Fibroblast of lung (primary cell): ENCODE results near the gene FOXQ1. TPM values are rescaled to one million over a fixed set of nuclear protein-coding genes. Genes with fewer than 3 reads are reported as not detected.
A peak's percentile ranks its signal among the peaks of the same experiment; 100 is the strongest.

Experiments used
- DNase-seq, 2 donors: peaks; one replicate each; pipeline versions ENCODE4 v3.0.0 to v3.0.0-alpha.2; 2010; ENCODE audit warnings: low read depth in 2 of 2
- H2AFZ ChIP-seq: 2 replicates; pipeline ENCODE4 v1.5.1; 2012; ENCODE audit warnings: low read length, control low read depth, inconsistent platforms
- H3K27ac ChIP-seq: 2 replicates; pipeline ENCODE4 v1.5.1; 2011; ENCODE audit warnings: low read length, control low read depth; ENCODE audit not compliant: insufficient read depth
- H3K27me3 ChIP-seq: 2 replicates; pipeline ENCODE4 v1.5.1; 2011; ENCODE audit warnings: mild to moderate bottlenecking, low read length; ENCODE audit not compliant: control insufficient read depth, insufficient read depth
- H3K36me3 ChIP-seq: 2 replicates; pipeline ENCODE4 v1.5.1; 2011; ENCODE audit warnings: low read length; ENCODE audit not compliant: control insufficient read depth, insufficient read depth
- H3K4me1 ChIP-seq: 2 replicates; pipeline ENCODE4 v1.5.1; 2011; ENCODE audit warnings: low read length; ENCODE audit not compliant: control insufficient read depth, insufficient read depth; ENCODE audit errors: extremely low read depth
- H3K4me2 ChIP-seq: 2 replicates; pipeline ENCODE4 v1.5.1; 2011; ENCODE audit warnings: low read length, control low read depth; ENCODE audit not compliant: insufficient read depth; ENCODE audit errors: extremely low read depth
- H3K4me3 ChIP-seq, 4 experiments: fragments of 200-600 bp in 1 of 4; sonication (generic) in 1 of 4; replicated peaks in 1 of 4; 2 replicates each; pipeline ENCODE4 v1.5.1; 2011 to 2016; ENCODE audit warnings: low read length in 4 of 4, low read depth in 3 of 4, mild to moderate bottlenecking in 3 of 4, control low read depth in 2 of 4, inconsistent platforms in 1 of 4, mixed read lengths in 1 of 4; ENCODE audit not compliant: insufficient read depth in 1 of 4; ENCODE audit errors: control extremely low read depth in 1 of 4
- H3K79me2 ChIP-seq: 2 replicates; pipeline ENCODE4 v1.5.1; 2012; ENCODE audit warnings: mild to moderate bottlenecking, low read length, inconsistent platforms; ENCODE audit not compliant: control insufficient read depth, insufficient read depth
- H3K9ac ChIP-seq: 2 replicates; pipeline ENCODE4 v1.5.1; 2011; ENCODE audit warnings: mild to moderate bottlenecking, low read length, control low read depth; ENCODE audit not compliant: insufficient read depth
- H3K9me3 ChIP-seq: 2 replicates; pipeline ENCODE4 v1.5.1; 2012; ENCODE audit warnings: low read depth, low read length; ENCODE audit not compliant: control insufficient read depth, insufficient read depth
- H4K20me1 ChIP-seq: 2 replicates; pipeline ENCODE4 v1.5.1; 2011; ENCODE audit warnings: low read length; ENCODE audit not compliant: control insufficient read depth, insufficient read depth; ENCODE audit errors: extremely low read depth
- CTCF ChIP-seq, 2 donors: IDR thresholded peaks in 1 of 2; conservative IDR thresholded peaks in 1 of 2; 1 replicate in 1 of 2; 2 replicates in 1 of 2; pipeline ENCODE4 v1.5.1; 2011 to 2012; ENCODE audit warnings: low read length in 2 of 2, control low read depth in 1 of 2, inconsistent platforms in 1 of 2, low read depth in 1 of 2, mild to moderate bottlenecking in 1 of 2
- EZH2 ChIP-seq: IDR thresholded peaks from 2 replicates; pipeline ENCODE4 v1.5.1; 2012; ENCODE audit warnings: low read length, control low read depth, mild to moderate bottlenecking; ENCODE audit errors: missing control alignments
- polyA plus RNA-seq, 2 donors: library from polyadenylated mRNA; depleted of rRNA in 1 of 2; stranded (reverse) in 1 of 2; unstranded in 1 of 2; fragments of >200 nt; gene quantifications; 2 replicates each; pipeline ENCODE4 v1.2.1, GENCODE V29; 2011 to 2012; ENCODE audit warnings: missing spikeins in 1 of 2
- total RNA-seq: library from RNA; depleted of rRNA; stranded (reverse); fragments of >200 nt; gene quantifications from 2 replicates; pipeline ENCODE4 v1.2.1, GENCODE V29; 2014

FOXQ1 gene
- total and polyA plus RNA-seq, 2 donors (not counting 1 experiment from before 2014, with no cell fraction given): 1.8 to 2.0 TPM

DNA sequence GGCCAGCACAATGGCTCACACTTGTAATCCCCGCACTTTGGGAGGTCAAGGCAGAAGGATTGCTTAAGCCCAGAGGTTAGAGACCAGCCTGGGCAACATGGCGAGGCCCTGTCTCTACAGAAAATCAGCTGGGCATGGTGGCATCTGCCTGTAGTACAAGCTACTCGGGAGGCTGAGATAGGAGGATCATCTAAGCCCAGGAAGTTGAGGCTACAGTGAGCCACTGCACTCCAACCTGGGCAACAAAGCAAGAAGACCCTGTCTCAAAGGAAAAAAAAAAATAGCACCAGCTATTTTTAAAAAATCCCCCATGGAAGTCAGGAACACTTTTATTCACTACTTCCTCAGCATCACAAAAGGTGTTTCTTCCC, 45.2 kb upstream of the FOXQ1 start:
- H3K4me1 ChIP-seq: no peaks in the 10 kb centered on the region
- no peak for DNase-seq
- no peak overlapping the region for H3K27ac ChIP-seq
- no peaks in the 10 kb centered on the region for H3K9me3 ChIP-seq
- H3K9ac ChIP-seq: no peak overlapping the region
- TF ChIP-seq CTCF (conservative IDR thresholded peaks at IDR 0.05 in 1 of 2, IDR thresholded peaks at IDR 0.05 in 1 of 2; ENCODE audit: low read depth in 1 of 2, low read length in 2 of 2) (no peak), EZH2 (no peak)
- H3K79me2 ChIP-seq: no peaks in the 10 kb centered on the region
- no peaks in the 10 kb centered on the region for H4K20me1 ChIP-seq
- no peak overlapping the region for H2AFZ ChIP-seq
- no peak overlapping the region for H3K4me2 ChIP-seq
- H3K4me3 ChIP-seq: no peak overlapping the region
- no peaks in the 10 kb centered on the region for H3K36me3 ChIP-seq
- H3K27me3 ChIP-seq: no peaks in the 10 kb centered on the region

- no peak overlapping the region for H3K4me2 ChIP-seq
- H3K4me3 ChIP-seq: no peak overlapping the region
- TF ChIP-seq CTCF (conservative IDR thresholded peaks at IDR 0.05 in 1 of 2, IDR thresholded peaks at IDR 0.05 in 1 of 2; ENCODE audit: low read depth in 1 of 2, low read length in 2 of 2) (no peak), EZH2 (no peak)
- H3K36me3 ChIP-seq: no peaks in the 10 kb centered on the region
- H3K79me2 ChIP-seq: no peaks in the 10 kb centered on the region
- H3K9ac ChIP-seq: no peak overlapping the region
- no peaks in the 10 kb centered on the region for H3K4me1 ChIP-seq
- no peaks in the 10 kb centered on the region for H4K20me1 ChIP-seq
- peak; percentile 22 to 36 for DNase-seq
- H3K27ac ChIP-seq: no peak overlapping the region
- no peaks in the 10 kb centered on the region for H3K27me3 ChIP-seq
- H3K9me3 ChIP-seq: no peaks in the 10 kb centered on the region
- H2AFZ ChIP-seq: no peak overlapping the region
These were observed 44.7 kb upstream of the FOXQ1 start for GRCh38 chr6:1267057-1267732.

- H3K4me2 ChIP-seq: no peak overlapping the region
- H3K4me3 ChIP-seq: no peak overlapping the region
- H3K27me3 ChIP-seq: no peaks in the 10 kb centered on the region
- H2AFZ ChIP-seq: no peak overlapping the region
- DNase-seq: no peak
- H3K9ac ChIP-seq: no peak overlapping the region
- H3K9me3 ChIP-seq: no peaks in the 10 kb centered on the region
- no peak overlapping the region for H3K27ac ChIP-seq
- TF ChIP-seq CTCF (conservative IDR thresholded peaks at IDR 0.05 in 1 of 2, IDR thresholded peaks at IDR 0.05 in 1 of 2; ENCODE audit: low read depth in 1 of 2, low read length in 2 of 2) (no peak), EZH2 (no peak)
- no peaks in the 10 kb centered on the region for H3K4me1 ChIP-seq
- H3K36me3 ChIP-seq: no peaks in the 10 kb centered on the region
- H4K20me1 ChIP-seq: no peaks in the 10 kb centered on the region
- H3K79me2 ChIP-seq: no peaks in the 10 kb centered on the region
These were observed 43.8 kb upstream of the FOXQ1 start for GRCh38 chr6:1267790-1268762.
